IgD-negative memory B cell (primary cell): ENCODE results near the gene PGLYRP2. TPM values are rescaled to one million over a fixed set of nuclear protein-coding genes. Genes with fewer than 3 reads are reported as not detected.

ENCODE experiments used
- H3K27ac Mint-ChIP-seq, 3 donors: one replicate each; pipeline ENCODE4 v1.8.0; 2020 to 2022; ENCODE audit warnings: mild to moderate bottlenecking in 3 of 3, mixed read lengths in 3 of 3, moderate library complexity in 1 of 3
- H3K27me3 Mint-ChIP-seq: one replicate; pipeline ENCODE4 v1.8.0; 2021; ENCODE audit warnings: mixed read lengths
- H3K36me3 Mint-ChIP-seq: one replicate; pipeline ENCODE4 v1.8.0; 2020; ENCODE audit warnings: mild to moderate bottlenecking, mixed read lengths
- H3K4me1 Mint-ChIP-seq, 3 donors: one replicate each; pipeline ENCODE4 v1.8.0; 2020 to 2022; ENCODE audit warnings: mixed read lengths in 3 of 3, mild to moderate bottlenecking in 1 of 3
- H3K4me3 Mint-ChIP-seq, 4 donors: one replicate each; pipeline ENCODE4 v1.8.0; 2020 to 2022; ENCODE audit warnings: mild to moderate bottlenecking in 4 of 4, mixed read lengths in 4 of 4, moderate library complexity in 3 of 4
- H3K9me3 Mint-ChIP-seq, 3 donors: one replicate each; pipeline ENCODE4 v1.8.0; 2020 to 2021; ENCODE audit warnings: mixed read lengths in 3 of 3, mild to moderate bottlenecking in 1 of 3
- polyA plus RNA-seq: library from polyadenylated mRNA; unstranded; fragments of 300-500 nt; fragmentation: Illumina TruSeq; gene quantifications from one replicate; pipeline ENCODE4 v1.2.3, GENCODE V29; 2021

The PGLYRP2 gene
- polyA plus RNA-seq, 1 donor from 2014 or later: not detected

DNA sequence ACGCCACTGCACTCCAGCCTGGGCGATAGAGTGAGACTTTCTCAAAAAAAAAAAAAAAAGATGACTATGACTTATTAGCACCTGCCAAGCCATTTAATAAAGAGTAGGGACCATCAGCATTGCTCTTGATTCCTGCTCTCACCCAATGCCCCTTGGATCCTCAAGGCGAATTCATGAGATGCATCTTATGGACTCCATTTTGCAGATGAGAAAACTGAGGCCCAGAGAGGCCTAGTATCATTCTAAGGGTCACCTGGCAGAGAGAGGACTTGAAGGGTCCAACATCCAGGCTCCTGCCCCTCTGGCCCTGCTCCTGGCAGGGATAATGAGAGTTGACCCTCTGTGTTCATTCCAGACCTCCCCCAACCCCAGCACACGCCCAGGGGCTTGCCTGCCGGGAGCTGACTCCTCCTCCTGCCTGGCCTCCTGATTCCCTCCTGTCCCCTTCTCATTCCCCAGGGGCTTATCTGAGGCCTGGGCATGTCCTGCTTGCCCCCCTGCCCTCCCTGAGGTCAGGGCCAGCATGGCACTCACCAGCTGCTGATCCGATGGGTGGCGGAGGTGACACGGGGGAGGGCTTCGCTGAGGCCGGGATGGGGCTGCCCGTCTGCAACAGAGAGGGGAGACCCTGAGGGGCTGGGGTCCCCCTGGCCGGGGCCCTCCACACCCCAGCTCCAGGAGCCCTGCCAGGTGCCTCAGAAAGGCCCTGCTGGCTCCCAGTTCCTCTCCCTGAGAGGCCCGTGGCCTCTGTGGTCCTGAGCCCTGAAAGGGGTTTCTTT lies 37.0 kb downstream of the PGLYRP2 start:
- peaks cover 0 to 3% (median 0%) of the 10 kb centered on the region in 3 donors for H3K4me1 Mint-ChIP-seq
- H3K27ac Mint-ChIP-seq: no peak overlapping the region
- H3K27me3 Mint-ChIP-seq: no peaks in the 10 kb centered on the region
- no peaks in the 10 kb centered on the region for H3K36me3 Mint-ChIP-seq
- H3K9me3 Mint-ChIP-seq: no peaks in the 10 kb centered on the region
- H3K4me3 Mint-ChIP-seq: no peak overlapping the region

DNA sequence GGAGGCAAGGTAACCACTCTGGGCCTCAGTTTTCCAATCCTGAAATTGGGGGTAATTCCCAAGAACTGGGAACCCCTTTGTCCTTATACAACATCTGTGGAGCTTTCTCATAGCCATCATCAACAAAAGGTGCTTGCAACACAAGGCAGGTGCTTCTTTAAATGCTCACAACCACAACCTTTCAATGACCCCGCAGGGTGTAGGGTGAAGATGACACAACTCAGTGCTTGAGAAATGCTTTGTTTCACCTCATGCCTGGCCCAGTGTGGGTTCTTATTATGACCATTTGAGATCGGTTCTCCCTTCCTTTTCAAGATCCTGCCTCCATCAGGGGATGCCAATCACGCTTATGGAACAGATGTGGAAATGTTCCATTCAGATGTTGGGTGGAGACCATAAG lies 38.0 kb downstream of the PGLYRP2 start:
- Mint-ChIP-seq H3K9me3 (no peaks in the 10 kb centered on the region), H3K27ac (no peak overlapping the region), H3K4me1 (no peaks in the 10 kb centered on the region), H3K36me3 (no peaks in the 10 kb centered on the region), H3K4me3 (peak overlapping the region in 1 of 4 donors; percentile 11), H3K27me3 (no peaks in the 10 kb centered on the region)

DNA sequence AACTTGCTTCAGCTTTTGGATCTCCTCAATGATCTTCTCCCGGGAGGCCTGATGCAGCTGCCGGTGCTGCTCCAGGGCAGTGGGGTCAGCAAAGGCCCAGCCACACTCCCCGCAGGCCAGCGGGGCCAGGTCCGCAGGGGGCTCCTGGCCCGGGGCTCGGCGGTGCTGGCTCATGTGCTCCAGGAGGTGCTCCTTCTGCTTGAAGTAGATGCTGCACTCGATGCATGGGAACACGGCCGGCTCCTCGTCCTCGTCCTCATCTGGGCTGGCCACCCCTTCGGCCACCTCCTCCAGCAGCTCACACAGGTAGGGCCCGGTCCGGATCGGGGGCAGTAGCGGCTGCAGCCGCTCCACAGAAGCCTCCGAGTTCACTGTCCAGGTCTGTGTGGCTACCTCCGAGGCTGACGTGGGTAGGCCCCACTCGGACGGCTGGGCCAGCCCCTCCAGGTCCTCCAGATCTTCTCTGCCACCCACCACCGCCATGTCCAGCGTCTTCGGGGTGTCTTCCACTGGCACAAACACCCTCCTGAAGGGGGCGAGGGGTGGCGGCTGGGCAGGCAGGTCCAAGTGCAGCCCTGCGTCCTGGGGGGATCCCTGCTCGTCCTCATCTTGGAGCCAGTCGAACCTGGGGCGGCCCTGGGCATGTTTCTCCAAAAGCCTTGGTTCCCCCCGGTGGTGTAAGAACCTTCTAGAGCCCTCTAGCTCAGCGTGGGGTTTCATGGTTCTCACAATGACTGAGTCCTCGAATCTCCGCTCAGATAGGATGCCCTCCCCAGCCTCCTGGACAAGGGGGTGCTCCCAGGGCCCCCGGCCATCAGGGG lies 39.3 kb downstream of the PGLYRP2 start:
- Mint-ChIP-seq H3K4me3 (no peak overlapping the region), H3K27me3 (no peaks in the 10 kb centered on the region), H3K4me1 (no peaks in the 10 kb centered on the region)

DNA sequence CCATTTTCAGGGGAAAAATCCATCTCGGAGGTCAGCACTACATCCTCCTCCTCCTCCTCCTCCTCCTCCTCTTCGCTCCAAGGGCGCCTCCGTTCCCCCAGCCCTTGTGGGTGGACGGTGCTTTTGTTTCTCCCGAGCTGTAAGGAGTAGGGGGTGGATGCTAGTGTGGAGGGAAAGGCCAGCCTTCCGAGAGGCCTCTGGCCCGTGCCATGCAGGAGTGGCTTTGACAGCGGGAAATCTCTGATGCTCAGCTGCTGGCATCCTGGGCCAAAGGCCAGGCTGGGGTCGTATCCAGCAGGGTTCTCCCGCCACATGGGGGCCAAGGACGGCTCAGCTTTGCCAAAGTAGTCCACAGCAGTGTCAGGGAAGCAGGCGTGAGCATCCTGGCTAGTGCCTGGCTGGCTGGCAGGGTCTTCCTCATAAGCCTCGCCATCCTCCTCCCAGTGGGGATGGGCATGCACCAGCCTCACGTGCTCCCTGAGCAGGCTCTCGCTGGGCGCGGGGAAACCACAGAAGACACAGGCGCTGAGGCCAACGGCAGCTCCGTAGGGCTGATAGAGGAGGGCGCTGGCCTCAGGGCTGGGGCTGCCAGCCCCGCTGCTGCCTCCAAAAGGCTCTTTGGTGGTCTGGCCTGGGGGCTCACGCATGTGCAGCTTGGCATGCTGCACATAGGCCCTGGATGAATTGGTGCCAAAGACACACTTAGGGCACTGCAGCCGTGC lies 40.1 kb downstream of the PGLYRP2 start:
- Mint-ChIP-seq H3K4me1 (no peaks in the 10 kb centered on the region), H3K36me3 (no peaks in the 10 kb centered on the region), H3K27me3 (no peaks in the 10 kb centered on the region), H3K27ac (no peak overlapping the region), H3K4me3 (no peak overlapping the region), H3K9me3 (no peaks in the 10 kb centered on the region)

More for the DNA sequence above, 39.3 kb downstream of the PGLYRP2 start:
- Mint-ChIP-seq H3K9me3 (no peaks in the 10 kb centered on the region), H3K27ac (no peak overlapping the region), H3K36me3 (no peaks in the 10 kb centered on the region)

DNA sequence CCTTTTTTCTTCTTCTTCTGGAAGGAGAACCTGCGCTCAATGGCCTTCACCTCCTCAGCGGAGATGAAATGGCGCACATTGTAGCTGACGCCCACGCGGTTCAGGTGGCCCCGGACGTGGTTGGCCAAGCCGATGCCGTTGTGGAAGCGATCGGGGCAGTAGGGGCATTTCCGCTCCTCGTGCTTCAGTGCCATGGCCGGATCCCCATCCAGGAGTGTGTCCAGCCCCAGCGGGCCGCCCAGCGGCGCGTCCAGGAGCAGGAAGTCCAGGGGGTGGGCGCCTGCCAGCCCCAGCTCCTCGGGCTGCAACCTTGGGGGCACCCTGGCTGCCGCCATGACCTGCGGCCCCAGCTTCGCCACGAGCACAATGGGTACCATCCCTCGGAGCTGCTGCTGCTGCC lies 40.7 kb downstream of the PGLYRP2 start:
- Mint-ChIP-seq H3K9me3 (no peaks in the 10 kb centered on the region), H3K27ac (no peak overlapping the region), H3K4me3 (no peak overlapping the region), H3K27me3 (no peaks in the 10 kb centered on the region), H3K4me1 (no peaks in the 10 kb centered on the region), H3K36me3 (no peaks in the 10 kb centered on the region)

DNA sequence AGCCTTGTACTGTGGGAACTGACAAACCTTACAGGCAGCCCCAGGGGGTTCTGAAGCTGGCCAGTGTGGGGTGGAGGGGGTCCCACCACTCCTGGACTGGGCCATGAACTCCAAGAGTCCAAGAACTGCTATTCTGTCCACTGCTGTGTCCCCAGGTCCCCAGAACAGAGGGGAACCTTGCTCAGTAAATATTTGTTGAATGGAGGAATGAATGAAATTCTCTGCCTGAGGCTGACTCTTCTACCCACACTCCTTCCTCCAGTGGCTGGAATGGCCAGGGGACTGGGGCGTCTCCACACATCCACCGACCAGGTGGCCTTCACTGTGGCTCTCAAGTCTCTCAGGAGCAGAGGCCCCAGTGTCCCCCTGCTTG lies 41.2 kb downstream of the PGLYRP2 start:
- Mint-ChIP-seq H3K27ac (no peak overlapping the region), H3K4me3 (no peak overlapping the region)

DNA sequence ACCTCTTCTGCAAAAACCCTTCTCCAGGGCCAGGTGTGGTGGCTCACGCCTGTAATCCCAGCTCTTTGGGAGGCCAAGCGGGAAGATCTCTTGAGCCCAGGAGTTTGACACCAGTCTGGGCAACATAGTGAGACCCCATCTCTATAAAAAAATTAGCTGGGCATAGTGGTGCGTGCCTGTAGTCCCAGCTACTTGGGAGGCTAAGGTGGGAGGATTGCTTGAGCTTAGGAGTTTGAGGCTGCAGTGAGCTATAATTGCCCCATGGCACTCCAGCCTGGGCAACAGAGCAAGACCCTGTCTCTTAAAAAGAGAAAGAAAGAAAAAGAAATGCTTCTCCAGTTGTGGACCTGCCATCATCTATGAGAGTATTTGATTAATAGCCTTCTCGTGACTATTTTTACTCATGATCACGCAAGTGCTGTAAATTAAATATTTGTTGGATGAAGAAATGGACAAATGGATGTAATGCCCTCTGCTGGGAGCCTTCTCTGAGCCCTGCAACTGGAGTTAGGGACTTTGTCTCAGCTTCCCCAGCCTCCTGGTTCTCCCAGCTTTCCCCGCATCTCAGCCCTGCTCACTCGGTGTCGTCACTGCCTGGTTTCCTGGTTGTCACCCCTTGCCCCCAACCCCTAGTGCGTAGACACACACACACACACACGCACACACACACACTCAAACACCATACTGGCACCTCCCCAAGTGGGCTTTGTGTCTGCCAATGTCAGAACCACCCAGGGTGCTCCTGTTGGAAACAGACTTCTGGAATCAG lies 41.8 kb downstream of the PGLYRP2 start:
- peaks cover 2 to 7% (median 6%) of the 10 kb centered on the region in 3 donors for H3K4me1 Mint-ChIP-seq
- no peak overlapping the region for H3K27ac Mint-ChIP-seq
- no peak overlapping the region for H3K4me3 Mint-ChIP-seq
- H3K27me3 Mint-ChIP-seq: no peaks in the 10 kb centered on the region
- H3K36me3 Mint-ChIP-seq: peaks cover 1% of the 10 kb centered on the region
- H3K9me3 Mint-ChIP-seq: no peaks in the 10 kb centered on the region

More for the DNA sequence above, 41.2 kb downstream of the PGLYRP2 start:
- Mint-ChIP-seq H3K27me3 (no peaks in the 10 kb centered on the region), H3K36me3 (peaks cover under 1% of the 10 kb centered on the region), H3K4me1 (peaks cover under 1 to 4% (median 4%) of the 10 kb centered on the region in 3 donors), H3K9me3 (no peaks in the 10 kb centered on the region)

DNA sequence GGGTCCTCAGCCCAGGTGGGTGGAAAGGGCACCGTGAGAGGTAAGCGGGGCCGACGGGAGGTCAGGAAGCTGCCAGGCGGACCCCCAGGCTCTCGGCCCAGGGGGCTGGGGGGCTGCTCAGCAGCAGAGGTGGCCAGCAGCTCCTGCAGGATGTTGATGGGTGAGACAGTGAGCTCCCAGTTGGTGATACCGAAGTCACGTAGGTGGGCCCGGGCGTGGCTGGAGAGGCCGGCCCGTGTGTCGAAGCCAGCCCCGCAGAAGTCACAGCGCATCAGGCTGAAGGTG lies 42.5 kb downstream of the PGLYRP2 start:
- no peak overlapping the region for H3K4me3 Mint-ChIP-seq
- H3K27me3 Mint-ChIP-seq: no peaks in the 10 kb centered on the region
- H3K27ac Mint-ChIP-seq: no peak overlapping the region
- H3K36me3 Mint-ChIP-seq: peaks cover 1% of the 10 kb centered on the region
- no peaks in the 10 kb centered on the region for H3K9me3 Mint-ChIP-seq
- peaks cover 2 to 7% (median 7%) of the 10 kb centered on the region in 3 donors for H3K4me1 Mint-ChIP-seq

DNA sequence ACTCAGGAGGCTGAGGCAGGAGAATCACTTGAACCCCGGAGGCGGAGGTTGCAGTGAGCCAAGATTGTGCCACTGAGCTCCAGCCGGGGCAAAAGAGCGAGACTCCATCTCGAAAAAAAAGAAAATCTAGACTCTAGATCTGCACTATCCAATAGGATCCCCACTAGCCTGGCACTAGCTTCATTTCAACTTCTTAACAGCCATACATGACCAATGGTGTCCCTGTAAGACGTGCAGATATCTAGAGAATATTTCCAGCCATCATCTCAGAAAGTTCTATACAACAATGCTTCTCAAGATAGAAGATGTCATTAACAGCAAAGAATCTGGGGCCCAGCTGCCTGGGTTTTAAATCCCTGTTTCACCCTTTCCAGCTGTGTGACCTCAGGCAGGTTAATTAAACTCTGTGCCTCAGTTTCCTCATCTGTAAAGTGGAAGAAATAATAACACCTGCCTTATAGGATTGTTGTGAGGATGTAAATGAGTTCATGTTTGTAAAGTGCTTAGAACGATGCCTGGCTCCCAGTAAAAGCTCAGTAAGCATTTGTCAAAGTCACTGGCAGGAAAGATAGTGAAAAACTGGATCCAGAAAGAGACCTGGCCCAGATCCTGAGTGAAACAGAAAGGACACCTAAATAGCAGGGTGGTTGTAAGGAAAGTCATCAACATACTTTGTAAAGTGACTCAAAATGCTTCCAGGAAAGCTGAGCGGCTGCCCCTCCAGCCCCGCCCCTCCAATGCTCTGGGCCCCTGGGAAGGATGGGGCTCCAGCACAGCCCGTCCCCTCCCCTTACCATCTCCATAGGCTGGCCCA lies 43.1 kb downstream of the PGLYRP2 start:
- Mint-ChIP-seq H3K9me3 (no peaks in the 10 kb centered on the region), H3K27me3 (no peaks in the 10 kb centered on the region), H3K4me1 (peaks cover 8 to 13% (median 12%) of the 10 kb centered on the region in 3 donors), H3K4me3 (peak overlapping the region in 1 of 4 donors; percentile 76), H3K27ac (no peak overlapping the region), H3K36me3 (peaks cover 1% of the 10 kb centered on the region)

DNA sequence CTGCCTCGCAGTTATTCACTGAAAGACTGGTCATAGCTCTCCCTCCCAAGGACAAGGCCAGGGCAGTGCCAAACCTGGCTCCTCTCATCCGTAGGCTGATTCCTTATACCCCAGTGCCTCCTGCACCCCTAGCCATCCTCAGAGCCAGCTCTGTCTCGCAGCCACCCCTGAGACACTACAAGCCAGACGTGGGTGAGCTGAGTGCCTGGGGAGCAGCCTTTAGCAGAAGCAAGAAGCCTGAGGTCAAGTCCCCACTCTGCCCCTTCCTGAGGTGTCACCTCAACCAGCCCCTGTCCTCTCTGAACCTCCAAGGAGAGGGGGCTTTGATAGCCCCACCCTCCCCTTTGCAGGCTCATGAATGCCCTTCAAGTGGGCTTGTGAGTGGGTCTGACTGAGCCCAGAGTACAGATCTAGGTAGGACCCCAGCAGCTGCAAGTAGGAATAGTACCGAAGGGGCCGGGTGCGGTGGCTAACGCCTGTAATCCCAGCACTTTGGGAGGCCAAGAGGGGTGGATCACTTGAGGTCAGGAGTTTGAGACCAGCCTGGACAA lies 45.7 kb downstream of the PGLYRP2 start:
- H3K36me3 Mint-ChIP-seq: peaks cover 1% of the 10 kb centered on the region
- H3K4me3 Mint-ChIP-seq: peak overlapping the region; percentile 91 to 99 (median 94)
- peaks cover 15 to 22% (median 19%) of the 10 kb centered on the region in 3 donors for H3K4me1 Mint-ChIP-seq
- H3K27me3 Mint-ChIP-seq: no peaks in the 10 kb centered on the region
- peak overlapping the region; percentile 37 to 95 (median 84) for H3K27ac Mint-ChIP-seq
- H3K9me3 Mint-ChIP-seq: no peaks in the 10 kb centered on the region

DNA sequence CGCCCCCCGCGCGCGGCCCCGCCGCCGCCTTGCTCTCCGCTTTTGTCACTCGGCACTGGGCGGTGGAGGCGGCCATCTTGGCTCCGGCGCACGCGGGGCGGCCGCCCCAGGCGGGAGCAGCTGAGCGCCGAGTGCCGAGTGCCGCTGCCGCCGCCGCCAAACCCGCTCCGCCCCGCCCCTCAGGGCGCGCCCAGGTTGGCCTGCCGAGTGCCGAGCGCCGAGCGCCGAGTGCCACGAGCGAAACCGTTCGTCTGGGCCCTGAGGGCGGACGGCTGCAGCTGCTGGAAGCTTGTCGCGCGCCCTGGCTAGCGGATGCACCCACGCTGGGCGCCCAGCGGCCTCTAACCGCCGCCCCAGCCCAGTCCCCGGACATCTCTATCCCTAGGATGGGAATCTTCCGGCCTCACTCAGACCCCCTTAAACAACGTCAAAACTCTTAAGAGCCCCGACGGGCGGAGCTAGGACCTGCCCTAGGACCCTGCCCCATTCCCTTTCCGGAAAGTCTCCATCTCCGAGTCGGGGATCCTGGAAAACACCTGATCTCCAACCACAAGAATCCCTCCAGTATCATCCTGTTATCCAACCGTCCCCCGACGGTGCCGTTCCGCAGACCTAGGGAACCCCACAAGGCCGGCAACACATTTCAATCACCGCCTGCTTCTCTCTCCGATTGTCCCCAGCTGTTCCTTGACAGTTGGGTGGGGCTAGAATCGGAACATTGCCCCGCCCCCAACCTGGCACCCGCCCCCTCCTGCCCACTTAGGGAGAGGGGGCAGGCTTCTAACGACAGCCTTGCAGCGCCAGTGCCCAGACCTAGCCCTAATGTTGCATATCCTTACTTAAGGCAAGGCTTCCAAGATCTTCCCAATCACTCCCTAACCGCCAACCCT lies 46.4 kb downstream of the PGLYRP2 start:
- H3K27me3 Mint-ChIP-seq: no peaks in the 10 kb centered on the region
- peak overlapping the region; percentile 91 to 99 (median 94) for H3K4me3 Mint-ChIP-seq
- peaks cover 15 to 22% (median 19%) of the 10 kb centered on the region in 3 donors for H3K4me1 Mint-ChIP-seq
- H3K27ac Mint-ChIP-seq: peak overlapping the region; percentile 37 to 95 (median 84)
- H3K9me3 Mint-ChIP-seq: no peaks in the 10 kb centered on the region
- peaks cover 1% of the 10 kb centered on the region for H3K36me3 Mint-ChIP-seq

DNA sequence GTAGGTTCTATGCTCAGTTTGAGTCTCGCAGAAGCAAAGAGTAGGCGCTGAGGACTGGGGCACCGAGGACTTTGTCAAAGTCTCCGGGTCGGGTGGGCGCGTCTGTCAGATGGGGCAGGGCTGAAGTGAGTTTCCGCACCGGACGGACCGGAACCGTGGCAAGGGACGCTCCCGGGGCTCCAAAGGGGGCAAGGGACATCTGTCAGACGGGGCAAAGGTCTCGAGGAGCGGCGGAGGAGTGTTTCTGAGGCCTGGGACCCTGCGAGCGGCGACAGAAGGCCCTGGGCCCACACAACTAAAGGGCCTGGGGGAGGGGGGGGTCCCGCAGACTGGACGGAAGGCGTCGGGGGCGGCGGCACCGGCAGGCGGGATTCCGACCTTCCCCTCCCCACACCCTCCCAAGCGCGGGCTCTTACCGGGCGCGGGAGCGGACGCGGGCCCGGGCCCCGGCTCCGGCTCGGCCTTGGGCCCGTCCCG lies 47.2 kb downstream of the PGLYRP2 start:
- Mint-ChIP-seq H3K4me3 (peak overlapping the region; percentile 92 to 98 (median 94)), H3K9me3 (no peaks in the 10 kb centered on the region), H3K36me3 (peaks cover 1% of the 10 kb centered on the region), H3K27ac (peak overlapping the region; percentile 83 to 90 (median 87)), H3K4me1 (peaks cover 15 to 22% (median 19%) of the 10 kb centered on the region in 3 donors), H3K27me3 (no peaks in the 10 kb centered on the region)
